Panc1 (cell line): ENCODE data around the gene ADARB2. TPM values are rescaled to one million over a fixed set of nuclear protein-coding genes. Genes with fewer than 3 reads are reported as not detected.

Experiments
- ATAC-seq: fragments of 200-7000 bp; cut with Tn5 transposase; 2 replicates; pipeline ENCODE4 v1.9.1; 2020; ENCODE audit warnings: mild to moderate bottlenecking, moderate library complexity
- BruUV-seq: library from RNA; stranded (reverse); fragments of 400-500 nt; replicated peaks from 2 replicates; lab custom pipeline; 2021; lab: Mats Ljungman, UMichigan
- CTCF ChIA-PET: fragments of 300-600 bp; sonication (Branson Sonifier 250); formaldehyde crosslinking; loops from one replicate; lab custom pipeline; 2022; ENCODE audit warnings: antibody characterized with exemption; lab: Charles Lee
- POLR2A ChIA-PET: fragments of 300-600 bp; sonication (Branson Sonifier 250); formaldehyde crosslinking; loops from one replicate; lab custom pipeline; 2022; ENCODE audit warnings: antibody characterized with exemption; lab: Charles Lee
- DNase-seq: peaks from one replicate; pipeline ENCODE4 v3.0.0-alpha.2; 2010; ENCODE audit warnings: low read depth, low spot score
- H3K27ac ChIP-seq: 2 replicates; pipeline ENCODE4 v1.5.1; 2011; ENCODE audit warnings: mild to moderate bottlenecking, low read length, inconsistent platforms
- H3K27me3 ChIP-seq: fragments of 200-500 bp; sonication (Bioruptor generic); 2 replicates; pipeline ENCODE4 v1.6.0; 2014; ENCODE audit warnings: low read length, inconsistent platforms; ENCODE audit not compliant: control insufficient read depth, insufficient read depth
- H3K36me3 ChIP-seq: fragments of 200-500 bp; sonication (Bioruptor generic); 2 replicates; pipeline ENCODE4 v1.5.1; 2014; ENCODE audit warnings: inconsistent platforms, mild to moderate bottlenecking, low read length, moderate library complexity; ENCODE audit not compliant: control insufficient read depth, insufficient read depth
- H3K4me1 ChIP-seq: 2 replicates; pipeline ENCODE4 v1.5.1; 2011; ENCODE audit warnings: inconsistent platforms, mild to moderate bottlenecking, low read length, moderate library complexity; ENCODE audit not compliant: control insufficient read depth, insufficient read depth
- H3K4me3 ChIP-seq, 2 experiments: 2 replicates each; pipeline ENCODE4 v1.5.1; 2011 to 2012; ENCODE audit warnings: low read depth in 2 of 2, low read length in 2 of 2, mild to moderate bottlenecking in 2 of 2, inconsistent platforms in 1 of 2, moderate library complexity in 1 of 2
- H3K9me3 ChIP-seq: fragments of 200-500 bp; sonication (Bioruptor generic); 2 replicates; pipeline ENCODE4 v1.5.1; 2014; ENCODE audit warnings: low read depth, mild to moderate bottlenecking, inconsistent platforms, low read length, moderate library complexity; ENCODE audit not compliant: control insufficient read depth, insufficient read depth
- CTCF ChIP-seq: fragments of 450-650 bp; IDR thresholded peaks from 2 replicates; pipeline ENCODE4 v1.5.1; 2017; ENCODE audit warnings: mild to moderate bottlenecking
- POLR2AphosphoS5 ChIP-seq: IDR thresholded peaks from 2 replicates; pipeline ENCODE4 v1.6.1; 2012; ENCODE audit warnings: mild to moderate bottlenecking, low read depth, low read length, moderate library complexity
- SIN3A ChIP-seq: IDR thresholded peaks from 2 replicates; pipeline ENCODE4 v1.6.1; 2012; ENCODE audit warnings: low read depth, mild to moderate bottlenecking, low read length, moderate library complexity, borderline replicate concordance; ENCODE audit not compliant: insufficient read depth
- TCF7L2 ChIP-seq: IDR thresholded peaks from 2 replicates; pipeline ENCODE4 v1.6.1; 2011; ENCODE audit warnings: mild to moderate bottlenecking, low read depth, low read length, inconsistent platforms
- in situ Hi-C: cut with HindIII; loops from 2 replicates; pipeline ENCODE4 v1.10.0; 2016; ENCODE audit warnings: low sequenced_read_pairs, low pct_unique_long_range_greater_than_20kb
- intact Hi-C: fragments of 100-400 bp; cut with micrococcal nuclease; formaldehyde crosslinking; loops from one replicate; pipeline ENCODE4 v1.10.0; 2022; ENCODE audit not compliant: unreplicated experiment
- total RNA-seq: library from RNA; stranded (reverse); gene quantifications from one replicate; pipeline ENCODE4 v1.2.1, GENCODE V29; 2021; ENCODE audit not compliant: unreplicated experiment
- TF ChIP-seq, protein P1 (sequence below), 2 experiments: IDR thresholded peaks; 2 replicates each; pipeline ENCODE4 v1.6.1; 2011 to 2012; ENCODE audit warnings: low read depth in 2 of 2, control low read depth in 1 of 2, low read length in 1 of 2, mild to moderate bottlenecking in 1 of 2, moderate library complexity in 1 of 2; ENCODE audit not compliant: insufficient read depth in 1 of 2

Gene ADARB2
- total RNA-seq, 1 experiment from 2014 or later: 0.31 TPM

- TF ChIP-seq TCF7L2: no peak
- Histone ChIP-seq H3K27me3 (no peaks in the 10 kb centered on the region), H3K4me3 (no peak overlapping the region), H3K4me1 (no peaks in the 10 kb centered on the region), H3K36me3 (no peaks in the 10 kb centered on the region), H3K27ac (no peak overlapping the region), H3K9me3 (no peaks in the 10 kb centered on the region)
- DNase-seq (no peak), ATAC-seq (no peak)
- BruUV-seq: no TSS peak
- ChIA-PET CTCF (no interaction called here), POLR2A (no interaction called here)
- in situ Hi-C loops (no loop called here), intact Hi-C loops (no loop called here)
Measured at GRCh38 chr10:1654811-1655356, 82.4 kb downstream of the ADARB2 start.

- Histone ChIP-seq H3K4me3 (no peak overlapping the region), H3K27me3 (no peaks in the 10 kb centered on the region), H3K9me3 (no peaks in the 10 kb centered on the region), H3K4me1 (no peaks in the 10 kb centered on the region), H3K36me3 (no peaks in the 10 kb centered on the region), H3K27ac (no peak overlapping the region)
- TF ChIP-seq TCF7L2 (no peak), POLR2AphosphoS5 (no peak), SIN3A (no peak), CTCF (no peak)
- TF ChIP-seq, protein P1, sequence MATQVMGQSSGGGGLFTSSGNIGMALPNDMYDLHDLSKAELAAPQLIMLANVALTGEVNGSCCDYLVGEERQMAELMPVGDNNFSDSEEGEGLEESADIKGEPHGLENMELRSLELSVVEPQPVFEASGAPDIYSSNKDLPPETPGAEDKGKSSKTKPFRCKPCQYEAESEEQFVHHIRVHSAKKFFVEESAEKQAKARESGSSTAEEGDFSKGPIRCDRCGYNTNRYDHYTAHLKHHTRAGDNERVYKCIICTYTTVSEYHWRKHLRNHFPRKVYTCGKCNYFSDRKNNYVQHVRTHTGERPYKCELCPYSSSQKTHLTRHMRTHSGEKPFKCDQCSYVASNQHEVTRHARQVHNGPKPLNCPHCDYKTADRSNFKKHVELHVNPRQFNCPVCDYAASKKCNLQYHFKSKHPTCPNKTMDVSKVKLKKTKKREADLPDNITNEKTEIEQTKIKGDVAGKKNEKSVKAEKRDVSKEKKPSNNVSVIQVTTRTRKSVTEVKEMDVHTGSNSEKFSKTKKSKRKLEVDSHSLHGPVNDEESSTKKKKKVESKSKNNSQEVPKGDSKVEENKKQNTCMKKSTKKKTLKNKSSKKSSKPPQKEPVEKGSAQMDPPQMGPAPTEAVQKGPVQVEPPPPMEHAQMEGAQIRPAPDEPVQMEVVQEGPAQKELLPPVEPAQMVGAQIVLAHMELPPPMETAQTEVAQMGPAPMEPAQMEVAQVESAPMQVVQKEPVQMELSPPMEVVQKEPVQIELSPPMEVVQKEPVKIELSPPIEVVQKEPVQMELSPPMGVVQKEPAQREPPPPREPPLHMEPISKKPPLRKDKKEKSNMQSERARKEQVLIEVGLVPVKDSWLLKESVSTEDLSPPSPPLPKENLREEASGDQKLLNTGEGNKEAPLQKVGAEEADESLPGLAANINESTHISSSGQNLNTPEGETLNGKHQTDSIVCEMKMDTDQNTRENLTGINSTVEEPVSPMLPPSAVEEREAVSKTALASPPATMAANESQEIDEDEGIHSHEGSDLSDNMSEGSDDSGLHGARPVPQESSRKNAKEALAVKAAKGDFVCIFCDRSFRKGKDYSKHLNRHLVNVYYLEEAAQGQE (IDR thresholded peaks at IDR 0.05; ENCODE audit: insufficient read depth in 1 of 2, low read depth in 2 of 2, low read length in 1 of 2): no peak
- in situ Hi-C loops (no loop called here), intact Hi-C loops (no loop called here)
- ChIA-PET POLR2A (no interaction called here), CTCF (no interaction called here)
- DNase-seq (no peak), ATAC-seq (no peak)
- no TSS peak for BruUV-seq
Measured at GRCh38 chr10:1654247-1654646, 83.1 kb downstream of the ADARB2 start.

DNA sequence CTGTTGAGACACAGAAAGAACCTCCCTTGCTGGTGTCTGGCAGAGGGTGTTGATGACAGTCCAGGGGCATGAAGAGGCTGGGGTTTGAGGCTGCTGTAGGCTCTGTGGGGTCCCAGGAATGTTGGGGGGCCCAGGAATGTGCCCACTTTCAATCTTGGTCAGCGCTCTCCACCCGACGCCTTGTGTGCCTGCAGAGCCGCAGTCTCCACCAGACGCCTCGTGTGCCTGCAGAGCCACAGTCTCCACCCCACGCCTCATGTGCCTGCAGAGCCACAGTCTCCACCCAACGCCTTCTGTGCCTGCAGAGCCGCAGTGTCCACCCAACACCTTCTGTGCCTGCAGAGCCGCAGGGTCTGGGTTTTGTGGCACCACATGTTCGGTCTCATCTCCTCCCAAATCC is 84.0 kb downstream of the ADARB2 start:
- Histone ChIP-seq H3K27ac (no peak overlapping the region), H3K4me3 (no peak overlapping the region), H3K9me3 (no peaks in the 10 kb centered on the region), H3K36me3 (no peaks in the 10 kb centered on the region), H3K27me3 (no peaks in the 10 kb centered on the region), H3K4me1 (no peaks in the 10 kb centered on the region)
- DNase-seq (no peak), ATAC-seq (no peak)
- BruUV-seq: no TSS peak
- CTCF ChIA-PET: no interaction called here
- POLR2A ChIA-PET: no interaction called here
- TF ChIP-seq POLR2AphosphoS5 (no peak), CTCF (no peak), TCF7L2 (no peak), SIN3A (no peak)
- TF ChIP-seq, protein P1 (IDR thresholded peaks at IDR 0.05; ENCODE audit: insufficient read depth in 1 of 2, low read depth in 2 of 2, low read length in 1 of 2): no peak
- in situ Hi-C loops: no loop called here
- intact Hi-C loops: no loop called here
